ENCODE results near the gene ATP1B1.

GRCh38 chr1:169064103-169064502 is 42.4 kb upstream of the ATP1B1 start:
- no peak for TF ChIP-seq CTCF (tag by site-specific recombination; IDR thresholded peaks at IDR 0.05)
- no peak for TF ChIP-seq ZNF600 (tag by site-specific recombination; IDR thresholded peaks at IDR 0.05)
- no peak for TF ChIP-seq ZNF121 (tag by site-specific recombination; IDR thresholded peaks at IDR 0.05)
- TF ChIP-seq PRDM4 (tag by site-specific recombination; IDR thresholded peaks at IDR 0.05): no peak
- TF ChIP-seq HOXD13 (CRISPR knock-in tag; IDR thresholded peaks at IDR 0.05; ENCODE audit: borderline replicate concordance): no peak
- TF ChIP-seq ATF2 (tag by site-specific recombination; IDR thresholded peaks at IDR 0.05; ENCODE audit: low read depth): no peak
- TF ChIP-seq SP3 (tag by site-specific recombination; IDR thresholded peaks at IDR 0.05): no peak
- TF ChIP-seq KLF17 (tag by site-specific recombination; IDR thresholded peaks at IDR 0.05): no peak
